ENCODE data around the gene SLAMF9. TPM values are rescaled to one million over a fixed set of nuclear protein-coding genes. Genes with fewer than 3 reads are reported as not detected.
A peak's percentile ranks its signal among the peaks of the same experiment; 100 is the strongest.

Gene SLAMF9
- total and polyA plus RNA-seq, 8 donors = not detected

GRCh38 chr1:159993911-159994310, 39.9 kb upstream of the SLAMF9 start:
- no peaks in the 10 kb centered on the region for H3K27me3 ChIP-seq
- no peaks in the 10 kb centered on the region for H3K9me3 ChIP-seq
- WGBS, 2 donors = 34 to 65% methylated on average over 2 of the region's 2 CpGs
- no peaks in the 10 kb centered on the region for H3K36me3 ChIP-seq
- DNase-seq = no peak
- intact Hi-C loops (cut with DNase I) = no loop called here
- FAIRE-seq = no peak
- no peaks in the 10 kb centered on the region for H3K4me1 ChIP-seq
- no peak overlapping the region for H3K4me3 ChIP-seq
- TF ChIP-seq CTCF (IDR thresholded peaks at IDR 0.05) = no peak
- H3K27ac ChIP-seq = no peak overlapping the region
- ATAC-seq = no peak

- no peak for ATAC-seq
- Histone ChIP-seq H3K9me3 (no peaks in the 10 kb centered on the region), H3K27ac (no peak overlapping the region), H3K4me1 (no peaks in the 10 kb centered on the region), H3K4me3 (no peak overlapping the region), H3K27me3 (no peaks in the 10 kb centered on the region), H3K36me3 (no peaks in the 10 kb centered on the region)
- WGBS, 2 donors = 90 to 96% methylated on average over 1 of the region's 1 CpG
- DNase-seq = no peak
- FAIRE-seq = no peak
- intact Hi-C loops (cut with DNase I) = no loop called here
- TF ChIP-seq CTCF (IDR thresholded peaks at IDR 0.05) = no peak
These were observed 38.1 kb upstream of the SLAMF9 start for GRCh38 chr1:159992161-159992560.

- peak in 2 of 4 donors; percentile 41 to 77 for ATAC-seq
- Histone ChIP-seq H3K9me3 (no peaks in the 10 kb centered on the region), H3K36me3 (no peaks in the 10 kb centered on the region), H3K27me3 (no peaks in the 10 kb centered on the region), H3K27ac (no peak overlapping the region), H3K4me1 (no peaks in the 10 kb centered on the region), H3K4me3 (no peak overlapping the region)
- FAIRE-seq = no peak
- intact Hi-C loops (cut with DNase I) = no loop called here
- WGBS, 2 donors = 76 to 79% methylated on average over 4 of the region's 4 CpGs
- DNase-seq = no peak
- TF ChIP-seq CTCF (IDR thresholded peaks at IDR 0.05) = no peak
These were observed 37.5 kb upstream of the SLAMF9 start for GRCh38 chr1:159991513-159991912.

GRCh38 chr1:159990005-159990404, 36.0 kb upstream of the SLAMF9 start:
- H3K4me1 ChIP-seq = no peaks in the 10 kb centered on the region
- FAIRE-seq = no peak
- no peak for TF ChIP-seq CTCF (IDR thresholded peaks at IDR 0.05)
- intact Hi-C loops (cut with DNase I) = no loop called here
- no peaks in the 10 kb centered on the region for H3K9me3 ChIP-seq
- no peak for DNase-seq
- H3K36me3 ChIP-seq = no peaks in the 10 kb centered on the region
- WGBS, 2 donors = 79 to 85% methylated on average over 5 of the region's 5 CpGs
- no peak overlapping the region for H3K27ac ChIP-seq
- H3K4me3 ChIP-seq = no peak overlapping the region
- no peak for ATAC-seq
- H3K27me3 ChIP-seq = no peaks in the 10 kb centered on the region

GRCh38 chr1:159989581-159989980, 35.5 kb upstream of the SLAMF9 start:
- Histone ChIP-seq H3K36me3 (no peaks in the 10 kb centered on the region), H3K4me1 (no peaks in the 10 kb centered on the region), H3K9me3 (no peaks in the 10 kb centered on the region), H3K27me3 (no peaks in the 10 kb centered on the region), H3K4me3 (no peak overlapping the region), H3K27ac (no peak overlapping the region)
- intact Hi-C loops (cut with DNase I) = no loop called here
- FAIRE-seq (no peak), ATAC-seq (no peak), DNase-seq (no peak)
- TF ChIP-seq CTCF (IDR thresholded peaks at IDR 0.05) = no peak
- 75 to 85% methylated on average over 3 of the region's 3 CpGs for WGBS, 2 donors

Measured in pancreas (tissue), 10 donors.